ENCODE data around the gene PANX1.

The PANX1 gene

DNA sequence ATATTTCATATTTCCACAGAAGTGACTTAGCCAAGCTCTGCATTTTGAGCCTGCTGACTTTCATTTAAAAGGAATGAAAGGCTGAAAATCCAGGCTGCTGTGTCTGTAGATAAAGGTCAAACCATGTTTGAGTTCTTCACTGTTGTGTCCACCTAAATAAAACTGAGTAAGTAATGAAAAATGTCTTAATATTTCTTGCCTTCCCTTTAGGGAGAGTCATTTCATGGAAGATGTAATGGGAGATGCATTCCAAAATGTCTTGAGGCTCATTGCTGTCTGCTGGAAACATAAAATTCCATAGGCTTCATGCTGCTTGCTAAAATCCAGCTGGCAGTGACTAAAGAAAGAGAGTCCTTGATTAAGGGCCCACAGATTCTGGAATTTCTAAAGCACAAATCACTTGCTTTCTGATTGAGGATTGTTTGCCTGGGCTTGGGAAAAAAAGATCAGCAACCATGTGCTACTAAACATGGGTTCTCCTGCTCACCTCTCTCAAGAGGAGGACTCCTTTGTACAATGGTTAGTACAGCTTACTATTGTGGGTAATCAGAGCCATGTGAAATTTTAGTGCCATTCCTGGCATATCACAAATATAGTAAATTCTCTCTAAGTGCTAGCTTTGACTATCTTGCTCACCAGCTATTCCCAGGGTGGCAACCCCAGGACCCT is 56.9 kb downstream of the PANX1 start:
- no peak for DNase-seq (ENCODE audit: low read depth)

DNA sequence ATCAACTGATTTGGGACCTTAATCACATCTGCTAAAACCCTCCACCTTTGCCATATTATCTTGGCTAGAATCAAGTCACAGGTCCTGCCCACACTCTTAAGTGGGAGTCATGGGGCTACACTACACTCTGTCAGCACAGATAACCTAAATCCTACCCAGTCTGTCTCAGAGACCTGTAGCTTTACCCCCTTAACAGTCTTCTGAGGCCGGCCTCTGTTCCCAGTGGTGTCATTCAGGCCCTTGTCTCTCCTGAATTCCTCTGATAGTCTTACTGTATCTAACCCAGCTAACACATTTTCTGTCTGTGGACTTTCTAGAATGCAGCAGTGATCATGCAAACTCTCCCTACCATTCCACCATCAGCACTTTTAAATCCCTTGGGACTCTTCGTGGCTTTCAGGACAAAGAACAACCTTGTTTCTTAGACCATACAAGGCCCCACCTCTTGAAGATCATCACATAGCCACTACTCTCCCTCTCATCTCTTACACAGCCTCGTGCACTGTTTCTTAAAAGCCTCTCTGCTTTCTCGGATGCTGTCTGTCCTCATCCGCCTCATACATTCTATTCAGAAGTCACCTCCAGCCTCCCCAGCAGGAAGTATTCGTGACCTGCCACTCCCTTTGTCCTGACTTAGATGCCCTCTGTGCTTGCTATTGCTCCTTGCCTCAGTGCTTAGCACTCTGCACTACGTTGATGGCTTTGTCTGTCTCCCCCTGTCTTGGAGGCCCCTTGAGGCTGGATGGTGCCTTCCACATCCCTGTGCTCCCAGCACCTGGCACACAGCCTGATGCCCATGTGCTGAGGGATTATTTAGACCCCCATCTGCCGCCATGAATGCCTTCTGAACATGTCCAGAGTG is 57.9 kb downstream of the PANX1 start:
- DNase-seq (ENCODE audit: low read depth), result no peak

DNA sequence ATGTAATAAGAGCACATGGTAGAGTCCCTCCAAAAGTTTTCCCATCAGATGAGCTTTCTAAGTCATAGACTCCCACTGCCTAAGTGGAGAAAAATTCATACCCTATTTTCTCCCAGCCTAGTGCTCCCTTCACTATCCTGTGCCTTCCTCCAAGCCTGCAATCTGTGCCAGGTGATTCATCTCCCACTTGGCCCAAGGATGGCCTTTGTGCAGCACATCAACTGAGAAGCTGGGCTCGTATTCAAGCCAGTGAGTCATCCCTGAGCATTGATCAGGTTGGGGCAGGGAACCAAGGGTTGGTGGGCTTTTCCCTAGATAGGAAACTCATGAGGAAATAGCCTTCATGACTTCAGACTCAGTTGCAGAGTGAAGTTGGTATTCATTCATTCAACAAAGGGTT is 64.6 kb downstream of the PANX1 start:
- DNase-seq (ENCODE audit: low read depth), result no peak

DNA sequence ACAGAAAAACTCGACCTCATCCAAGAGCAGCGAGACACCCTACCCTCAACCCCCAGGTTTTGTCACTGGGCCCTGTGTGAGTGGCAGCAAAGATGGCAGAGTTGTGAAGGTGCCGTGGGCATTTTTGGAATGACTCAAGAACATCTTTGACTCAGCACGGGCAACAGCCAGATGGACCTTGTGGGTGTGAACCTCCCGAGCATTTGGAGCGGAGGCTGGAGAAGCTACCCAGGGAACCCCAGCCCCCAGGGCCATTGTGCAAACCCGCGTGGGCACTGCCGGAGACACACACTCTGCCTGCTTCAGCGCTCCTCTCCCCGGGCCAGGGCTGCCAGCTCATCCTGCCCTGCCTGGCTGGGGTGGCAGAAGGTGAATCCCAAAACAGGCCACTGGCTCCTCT is 66.1 kb downstream of the PANX1 start:
- DNase-seq (ENCODE audit: low read depth), result no peak

DNA sequence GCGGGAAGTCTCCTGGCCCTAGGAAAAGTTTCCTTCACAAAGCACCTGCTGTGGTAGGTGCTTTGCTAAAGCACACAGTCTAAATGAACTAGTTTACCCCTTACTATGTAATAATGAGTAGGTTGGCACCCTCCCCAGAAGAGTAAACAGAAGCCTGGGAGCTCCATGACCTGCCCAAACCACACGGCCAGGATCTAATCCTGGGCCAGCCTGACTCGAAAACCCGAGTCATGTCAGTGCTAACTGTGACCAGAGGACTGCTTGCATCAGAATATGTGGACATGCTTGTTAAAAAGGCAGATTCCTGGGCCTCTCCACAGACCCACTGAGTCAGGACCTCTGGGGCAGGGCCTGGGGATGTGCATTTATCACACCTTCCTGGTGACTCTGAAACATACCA is 67.7 kb downstream of the PANX1 start:
- DNase-seq (ENCODE audit: low read depth), result no peak

DNA sequence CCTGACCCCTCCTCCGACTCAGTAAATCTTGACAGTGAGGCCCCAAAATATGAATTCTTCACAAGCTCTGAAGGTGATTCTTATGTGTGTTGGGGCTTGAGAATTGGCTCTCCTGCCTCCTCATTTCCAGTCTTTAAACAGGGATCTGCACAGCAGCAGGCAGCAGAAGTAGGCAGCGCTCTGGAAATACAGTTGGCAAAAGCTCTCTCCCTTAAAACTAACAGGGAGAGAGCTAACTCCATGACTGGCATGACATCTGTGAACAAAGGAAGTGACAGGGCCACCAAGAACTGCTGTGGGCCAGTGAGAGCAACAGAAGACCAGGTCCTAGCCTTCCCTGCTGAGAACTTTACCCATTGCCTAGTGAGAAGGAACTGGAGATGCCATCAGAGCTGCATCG is 70.1 kb downstream of the PANX1 start:
- DNase-seq (ENCODE audit: low read depth), result no peak

DNA sequence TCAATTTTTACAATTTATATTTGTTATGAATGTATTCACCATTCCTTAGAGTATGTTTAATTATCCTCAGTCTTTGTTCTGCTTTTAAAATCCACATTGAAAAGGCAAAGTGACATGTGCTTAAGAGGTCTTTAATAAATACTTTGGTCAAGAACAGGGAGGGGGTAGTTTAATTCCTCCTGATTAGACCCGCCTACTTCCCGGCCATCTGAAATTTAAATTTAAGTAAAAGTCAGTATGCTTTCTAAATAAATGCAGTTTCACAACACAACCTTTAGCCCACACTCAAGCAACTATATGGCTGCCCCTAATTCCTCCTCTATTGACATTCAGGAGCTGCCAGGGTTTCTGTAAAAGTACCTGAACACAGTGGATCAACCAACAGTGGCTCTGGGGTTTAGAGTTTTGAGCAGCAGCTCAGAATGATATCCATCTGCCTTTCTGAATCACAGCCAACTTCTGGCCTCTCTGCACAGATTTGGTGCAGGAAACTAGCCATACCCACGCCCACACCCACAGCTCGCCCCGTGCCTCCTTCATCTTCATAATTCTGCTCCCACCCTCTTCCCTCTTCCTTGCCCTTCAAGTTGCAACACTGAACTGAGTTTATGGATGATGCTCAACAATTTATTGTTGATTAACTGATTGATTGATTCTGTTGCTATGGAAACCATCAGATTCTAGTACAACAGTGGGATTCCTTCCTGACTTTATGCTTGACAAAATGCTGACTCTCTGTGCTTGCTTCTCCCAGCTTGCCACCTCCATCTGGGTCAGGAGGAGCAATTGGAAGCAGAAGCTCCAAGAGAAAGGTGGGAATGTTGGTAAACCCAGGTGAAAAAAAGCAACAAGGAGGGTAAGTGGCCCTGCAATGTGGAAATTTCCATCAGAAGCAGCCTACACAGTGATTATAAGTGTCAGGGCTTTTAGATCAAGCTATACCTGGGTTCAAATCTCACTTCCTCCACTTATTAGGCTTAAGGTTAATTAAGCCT is 70.8 kb downstream of the PANX1 start:
- no peak for DNase-seq (ENCODE audit: low read depth)

DNA sequence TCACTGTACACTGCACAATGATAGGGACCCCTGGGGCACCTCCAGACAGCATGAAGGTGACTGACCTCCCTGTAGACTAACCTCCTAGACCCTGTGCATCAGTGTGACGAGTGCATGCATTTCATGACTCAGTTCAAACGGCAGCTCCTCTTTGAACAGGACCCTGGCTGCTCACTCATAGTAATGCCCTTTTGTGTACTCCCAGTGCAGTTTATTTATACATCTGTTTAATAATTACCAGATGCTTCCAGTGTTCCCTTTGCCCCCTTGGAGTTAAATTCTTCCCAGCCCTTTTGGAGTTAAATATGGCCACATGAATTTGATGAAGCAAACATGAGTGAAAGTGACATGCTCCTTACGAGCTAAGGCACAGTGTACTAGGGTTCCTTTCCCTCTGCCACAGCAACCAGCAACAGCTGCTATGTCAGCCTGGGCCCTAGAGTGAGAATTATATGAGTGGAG is 72.4 kb downstream of the PANX1 start:
- no peak for DNase-seq (ENCODE audit: low read depth)

DNA sequence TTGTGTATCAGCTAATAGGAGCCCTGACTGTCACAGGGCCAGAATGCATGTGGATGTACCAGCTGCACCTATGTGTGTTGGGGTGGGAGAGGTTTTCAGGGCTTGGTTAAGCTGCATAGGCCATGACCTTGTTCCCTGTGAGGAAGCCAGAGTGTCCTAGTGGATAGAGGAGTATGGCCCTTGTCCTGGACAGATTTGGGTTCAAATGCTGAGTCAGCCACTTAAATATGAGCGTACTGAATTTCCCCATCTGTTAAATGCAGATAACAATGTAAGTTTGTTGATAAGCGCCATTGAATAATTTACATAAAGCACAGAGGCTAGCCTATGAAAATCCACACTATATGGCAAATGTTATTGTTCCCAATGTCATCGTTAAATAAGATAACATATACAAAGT is 74.4 kb downstream of the PANX1 start:
- DNase-seq (ENCODE audit: low read depth), result no peak

DNA sequence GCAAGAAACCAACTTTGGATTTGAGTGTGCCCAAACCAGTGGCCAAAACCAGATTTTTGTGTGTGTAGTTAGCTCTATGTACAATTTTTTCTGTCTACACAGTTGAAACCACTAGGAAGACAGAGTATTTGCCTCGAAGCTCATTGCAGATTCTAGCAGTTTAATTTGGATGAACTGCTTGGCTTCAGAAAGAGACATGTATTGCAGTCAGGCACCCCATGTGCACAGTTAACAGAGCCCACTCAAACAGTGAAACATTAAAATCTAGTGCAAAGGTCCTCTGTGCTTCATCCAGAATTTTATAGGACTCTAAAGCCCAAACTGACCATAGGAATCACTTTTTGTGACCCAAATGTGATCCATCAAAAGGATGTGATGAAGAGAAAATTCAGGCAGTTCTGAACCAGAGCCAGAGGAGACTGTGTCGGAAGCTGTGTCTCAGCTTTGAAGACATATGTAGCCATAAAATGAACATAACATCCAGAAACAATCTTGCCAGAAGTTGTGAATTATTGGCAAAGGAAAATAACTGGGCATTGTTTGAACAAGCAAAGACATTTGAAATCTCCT is 82.7 kb downstream of the PANX1 start:
- no peak for DNase-seq (ENCODE audit: low read depth)

DNA sequence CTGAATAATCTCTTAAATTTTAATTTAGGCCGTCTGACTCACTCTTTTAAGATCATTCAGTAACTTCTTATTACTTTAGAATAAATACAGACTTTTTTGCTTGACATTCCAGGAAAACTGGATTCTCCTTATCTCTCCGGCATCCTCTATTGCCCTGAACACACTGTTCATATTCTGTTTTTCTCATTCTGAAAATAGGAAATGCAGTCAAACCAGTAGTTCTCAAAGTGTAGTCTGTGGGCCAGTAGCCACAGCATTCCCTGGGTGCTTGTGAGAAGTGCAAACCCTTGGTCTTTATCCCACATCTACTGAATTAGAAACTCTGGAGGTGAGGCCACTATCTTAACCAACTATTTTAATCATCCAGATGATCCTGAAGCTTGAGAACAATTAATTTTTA is 84.3 kb downstream of the PANX1 start:
- DNase-seq (ENCODE audit: low read depth), result no peak

DNA sequence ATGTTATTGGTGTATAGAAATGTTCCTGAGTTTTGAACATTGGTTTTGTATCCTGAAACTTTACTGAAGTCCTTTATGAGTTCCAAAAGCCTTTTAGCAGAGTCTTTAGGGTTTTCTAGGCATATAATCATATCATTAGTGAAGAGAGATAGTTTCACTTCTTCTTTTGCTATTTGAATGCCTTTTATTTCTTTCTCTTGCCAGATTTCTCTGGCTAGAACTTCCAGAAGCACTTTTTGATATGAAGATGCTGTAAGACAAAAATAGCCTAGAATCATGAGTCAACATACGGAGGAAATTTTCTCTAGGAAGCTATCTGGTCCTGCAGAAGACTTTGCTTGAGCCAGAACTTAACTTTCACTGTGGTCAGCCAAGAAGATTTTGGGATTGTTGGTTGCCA is 89.1 kb downstream of the PANX1 start:
- DNase-seq (ENCODE audit: low read depth), result no peak

DNA sequence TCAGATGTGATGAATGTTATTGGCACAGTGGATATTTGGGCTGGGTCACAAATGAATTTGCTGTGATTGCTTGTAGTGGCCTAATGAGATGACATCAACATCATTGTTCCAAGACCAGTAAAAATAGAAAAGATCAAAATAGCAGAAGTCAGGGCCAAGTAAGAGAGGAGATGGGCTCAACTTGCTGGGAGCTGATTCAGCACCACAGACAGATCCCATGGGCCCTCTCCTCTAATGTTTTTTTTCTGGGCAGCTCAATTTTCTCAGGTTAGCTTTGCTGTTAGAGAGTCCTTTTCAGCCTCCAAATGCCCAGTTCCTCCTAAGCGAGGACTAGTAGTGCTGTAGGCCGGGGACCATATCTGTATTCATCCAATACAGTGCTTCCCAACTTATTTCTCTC is 89.7 kb downstream of the PANX1 start:
- DNase-seq (ENCODE audit: low read depth), result no peak

DNA sequence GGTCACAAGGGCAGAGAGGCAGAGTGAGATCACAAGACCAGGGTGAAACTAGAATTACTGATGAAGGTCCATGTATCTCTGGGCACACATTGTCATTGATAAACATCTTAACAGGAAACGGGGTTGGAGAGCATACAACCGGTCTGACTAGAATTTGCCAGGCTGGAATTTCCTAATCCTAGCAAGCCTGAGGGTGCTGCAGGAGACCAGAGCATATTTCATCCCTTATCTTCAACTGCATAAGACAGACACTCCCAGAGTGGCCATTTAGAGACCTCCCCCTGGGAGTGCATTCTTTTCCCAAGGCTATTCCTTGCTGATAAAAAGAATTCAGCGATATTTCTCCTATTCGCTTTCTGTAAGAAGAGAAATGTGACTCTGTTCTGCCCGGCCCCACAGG is 91.1 kb downstream of the PANX1 start:
- no peak for DNase-seq (ENCODE audit: low read depth)

DNA sequence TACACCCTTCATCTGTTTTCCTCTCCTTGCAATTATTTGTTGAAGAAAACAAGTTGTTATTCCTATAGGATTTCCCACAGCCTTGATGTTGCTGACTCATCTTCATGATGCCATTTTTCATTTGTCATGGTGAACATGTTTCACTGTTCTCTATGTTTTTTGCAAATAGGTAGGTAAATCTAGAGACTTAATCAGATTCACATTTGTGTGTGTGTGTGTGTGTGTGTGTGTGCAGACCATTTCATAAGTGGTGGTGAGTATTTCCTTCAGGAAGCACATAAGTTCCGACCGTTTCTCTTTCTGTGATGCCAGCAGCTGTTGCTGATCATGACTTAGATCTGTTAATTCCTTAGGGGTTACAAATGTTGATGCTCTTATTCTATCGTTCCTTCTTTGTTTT is 95.4 kb downstream of the PANX1 start:
- no peak for DNase-seq (ENCODE audit: low read depth)
